Stimulated activated memory B cell treated with anti-CD40 and anti-IgM and Interleukin-4, amounts not matched to agents 10 μg/mL and 1 μg/mL and 100 μg/mL, for 72 hours (primary cell): Measurements from ENCODE around the gene SLC12A1.

Experiments
- ATAC-seq: fragments of 150-1000 bp; cut with Tn5 transposase; 2 replicates; pipeline ENCODE4 v1.10.0; 2021
- H3K27ac Mint-ChIP-seq: one replicate; pipeline ENCODE4 v1.8.0; 2022; ENCODE audit warnings: mild to moderate bottlenecking, mixed read lengths
- H3K27me3 Mint-ChIP-seq: one replicate; pipeline ENCODE4 v1.8.0; 2022; ENCODE audit warnings: mixed read lengths
- H3K36me3 Mint-ChIP-seq: one replicate; pipeline ENCODE4 v1.8.0; 2022; ENCODE audit warnings: mixed read lengths
- H3K4me1 Mint-ChIP-seq: one replicate; pipeline ENCODE4 v1.8.0; 2022; ENCODE audit warnings: mixed read lengths
- H3K4me3 Mint-ChIP-seq: one replicate; pipeline ENCODE4 v1.8.0; 2022; ENCODE audit warnings: mild to moderate bottlenecking, moderate library complexity, mixed read lengths
- H3K9me3 Mint-ChIP-seq: one replicate; pipeline ENCODE4 v1.8.0; 2022; ENCODE audit warnings: mixed read lengths

Gene SLC12A1

GRCh38 chr15:48205981-48206380 lies at the start of gene SLC12A1:
Gene SLC12A1, plus strand, starts transcription at chr15:48206302. Its CDS starts 1,418 bp downstream, at chr15:48207720.
- Mint-ChIP-seq H3K4me3 (no peak within 1 kb of the TSS), H3K9me3 (no peaks in the 10 kb centered on the region), H3K4me1 (no peaks in the 10 kb centered on the region), H3K27me3 (peaks cover 4% of the 10 kb centered on the region), H3K36me3 (no peaks in the 10 kb centered on the region), H3K27ac (no peak within 1 kb of the TSS)
- ATAC-seq: no peak

- no peak for ATAC-seq
- Mint-ChIP-seq H3K27ac (no peak overlapping the region), H3K27me3 (no peaks in the 10 kb centered on the region), H3K36me3 (peaks cover 46% of the 10 kb centered on the region), H3K4me3 (no peak overlapping the region), H3K9me3 (peaks cover 5% of the 10 kb centered on the region), H3K4me1 (no peaks in the 10 kb centered on the region)
Measured at GRCh38 chr15:48168616-48169015, 37.5 kb upstream of the SLC12A1 start.

DNA sequence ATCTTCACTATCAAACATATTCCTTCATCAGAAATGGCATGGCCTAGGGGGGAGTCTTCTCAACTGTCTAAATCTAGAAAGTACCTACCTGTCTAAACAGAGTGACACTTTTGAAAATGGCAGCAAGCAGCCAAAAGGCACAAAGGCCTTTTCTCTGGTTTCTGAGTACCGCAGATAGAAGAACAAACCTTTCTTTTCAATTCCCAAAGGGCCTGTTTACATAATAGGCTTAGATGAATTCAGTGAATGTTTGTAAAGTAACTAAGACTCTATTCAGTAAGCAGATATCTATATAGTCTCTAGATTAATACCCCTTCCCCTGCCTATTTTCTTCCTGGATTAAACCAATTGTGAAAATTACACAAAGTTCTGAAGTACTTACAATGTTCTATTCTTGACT lies 35.1 kb upstream of the SLC12A1 start:
- ATAC-seq: no peak

GRCh38 chr15:48175126-48175525 lies 31.0 kb upstream of the SLC12A1 start:
- peaks cover 5% of the 10 kb centered on the region for H3K9me3 Mint-ChIP-seq
- H3K27ac Mint-ChIP-seq: no peak overlapping the region
- H3K36me3 Mint-ChIP-seq: peaks cover 27% of the 10 kb centered on the region
- H3K4me3 Mint-ChIP-seq: no peak overlapping the region
- peaks cover 30% of the 10 kb centered on the region for H3K4me1 Mint-ChIP-seq
- no peaks in the 10 kb centered on the region for H3K27me3 Mint-ChIP-seq
- ATAC-seq: no peak

More for the DNA sequence above, 35.1 kb upstream of the SLC12A1 start:
- peaks cover 14% of the 10 kb centered on the region for H3K4me1 Mint-ChIP-seq
- H3K4me3 Mint-ChIP-seq: no peak overlapping the region
- H3K9me3 Mint-ChIP-seq: peaks cover 5% of the 10 kb centered on the region
- H3K27ac Mint-ChIP-seq: no peak overlapping the region
- no peaks in the 10 kb centered on the region for H3K27me3 Mint-ChIP-seq
- peaks cover 49% of the 10 kb centered on the region for H3K36me3 Mint-ChIP-seq

- no peak for ATAC-seq
- Mint-ChIP-seq H3K36me3 (peaks cover 27% of the 10 kb centered on the region), H3K9me3 (peaks cover 5% of the 10 kb centered on the region), H3K4me1 (peaks cover 30% of the 10 kb centered on the region), H3K27me3 (no peaks in the 10 kb centered on the region), H3K4me3 (no peak overlapping the region), H3K27ac (no peak overlapping the region)
Measured at GRCh38 chr15:48176112-48176511, 30.0 kb upstream of the SLC12A1 start.

GRCh38 chr15:48176957-48177356 lies 29.1 kb upstream of the SLC12A1 start:
- peaks cover 26% of the 10 kb centered on the region for H3K36me3 Mint-ChIP-seq
- H3K4me1 Mint-ChIP-seq: peaks cover 30% of the 10 kb centered on the region
- H3K27ac Mint-ChIP-seq: peak overlapping the region; percentile 85
- peaks cover 5% of the 10 kb centered on the region for H3K9me3 Mint-ChIP-seq
- H3K4me3 Mint-ChIP-seq: peak overlapping the region; percentile 82
- H3K27me3 Mint-ChIP-seq: peaks cover 5% of the 10 kb centered on the region
- no peak for ATAC-seq

- peaks cover 3% of the 10 kb centered on the region for H3K9me3 Mint-ChIP-seq
Measured at GRCh38 chr15:48177383-48177765, 28.7 kb upstream of the SLC12A1 start.

DNA sequence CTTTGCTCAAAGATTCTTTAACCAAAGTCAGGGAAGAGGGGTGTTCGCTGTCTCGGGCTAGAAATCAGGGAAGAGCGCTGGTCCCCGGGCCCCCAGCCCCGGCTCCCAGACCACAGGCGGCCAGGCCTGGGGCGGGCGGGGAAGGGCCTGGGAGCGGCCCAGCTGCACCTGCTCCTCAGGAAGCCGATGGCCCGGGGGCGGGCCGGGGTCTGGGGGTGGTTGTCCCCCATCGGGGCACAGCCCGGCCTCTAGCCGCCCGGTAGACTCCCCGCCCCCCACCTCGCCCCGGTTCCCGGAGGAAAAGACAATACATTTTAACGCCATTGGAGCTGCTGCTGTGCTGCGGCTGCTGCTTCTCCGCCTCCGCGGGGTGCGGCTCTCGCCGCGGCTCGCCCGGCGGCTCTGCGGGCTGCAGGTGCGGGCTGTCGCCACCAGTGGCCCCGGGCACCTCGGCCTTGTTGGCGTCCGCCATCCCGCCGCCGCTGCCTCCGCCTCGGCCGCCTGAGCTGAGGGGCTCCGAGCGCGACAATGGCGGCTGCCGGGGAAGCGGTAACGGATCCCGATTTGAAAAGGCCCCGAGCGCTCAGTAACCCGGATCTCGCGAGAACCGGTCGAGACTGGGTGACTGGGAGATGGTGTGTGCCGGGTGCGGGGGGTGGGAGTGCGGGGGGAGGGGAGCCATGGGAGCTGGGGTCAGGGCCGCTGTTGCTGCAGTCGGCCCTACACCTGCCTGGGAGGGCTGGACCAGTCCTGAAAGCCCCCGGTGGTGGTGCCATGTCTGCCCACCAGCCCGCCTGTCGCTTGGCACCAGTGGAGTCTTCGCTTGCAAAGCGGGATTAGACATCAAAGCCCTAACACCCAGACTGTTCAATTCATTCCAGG lies 28.1 kb upstream of the SLC12A1 start, which contains the start of gene MYEF2:
Gene MYEF2, minus strand, starts transcription at position 530 of the 882 bp plus-strand sequence. Its CDS starts 58 bp downstream, at position 472.
- Mint-ChIP-seq H3K4me1 (peaks cover 30% of the 10 kb centered on the region), H3K27me3 (peaks cover 10% of the 10 kb centered on the region), H3K4me3 (peak within 1 kb of the TSS; percentile 82), H3K27ac (peak within 1 kb of the TSS; percentile 85), H3K9me3 (no peaks in the 10 kb centered on the region), H3K36me3 (peaks cover 15% of the 10 kb centered on the region)
- peak; percentile 88 for ATAC-seq

More at GRCh38 chr15:48177383-48177765, 28.7 kb upstream of the SLC12A1 start:
- H3K36me3 Mint-ChIP-seq: peaks cover 21% of the 10 kb centered on the region
- peaks cover 9% of the 10 kb centered on the region for H3K27me3 Mint-ChIP-seq
- peak overlapping the region; percentile 82 for H3K4me3 Mint-ChIP-seq
- peak; percentile 76 for ATAC-seq
- H3K27ac Mint-ChIP-seq: peak overlapping the region; percentile 85
- H3K4me1 Mint-ChIP-seq: peaks cover 30% of the 10 kb centered on the region

GRCh38 chr15:48178648-48178931 lies 27.5 kb upstream of the SLC12A1 start:
- H3K36me3 Mint-ChIP-seq: peaks cover 10% of the 10 kb centered on the region
- no peak overlapping the region for H3K27ac Mint-ChIP-seq
- H3K4me3 Mint-ChIP-seq: peak overlapping the region; percentile 50
- no peaks in the 10 kb centered on the region for H3K9me3 Mint-ChIP-seq
- no peak for ATAC-seq
- peaks cover 30% of the 10 kb centered on the region for H3K4me1 Mint-ChIP-seq
- H3K27me3 Mint-ChIP-seq: peaks cover 10% of the 10 kb centered on the region

DNA sequence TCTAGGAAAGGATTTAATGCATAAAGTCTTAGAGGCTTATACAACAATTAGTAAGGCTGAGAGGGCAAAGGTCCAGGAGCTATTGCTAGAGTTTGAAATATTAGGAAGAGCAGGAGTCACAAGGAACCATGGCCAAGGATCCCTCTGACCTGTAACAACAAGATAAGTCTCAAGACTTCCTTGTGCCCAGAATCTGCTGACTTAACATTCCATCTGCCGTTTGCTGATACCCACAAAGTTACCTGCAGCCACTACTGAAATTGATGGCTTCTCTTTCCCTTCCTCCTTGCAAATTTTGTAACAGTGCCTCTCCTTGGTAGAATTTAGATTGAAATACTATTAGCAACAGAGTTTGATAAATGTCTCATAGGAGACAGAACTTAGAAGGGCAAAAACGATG lies 23.4 kb upstream of the SLC12A1 start:
- Mint-ChIP-seq H3K27me3 (peaks cover 19% of the 10 kb centered on the region), H3K4me1 (no peaks in the 10 kb centered on the region), H3K27ac (no peak overlapping the region), H3K4me3 (no peak overlapping the region), H3K9me3 (no peaks in the 10 kb centered on the region), H3K36me3 (no peaks in the 10 kb centered on the region)
- ATAC-seq: no peak

GRCh38 chr15:48185529-48185928 lies 20.6 kb upstream of the SLC12A1 start:
- Mint-ChIP-seq H3K9me3 (no peaks in the 10 kb centered on the region), H3K27me3 (peaks cover 22% of the 10 kb centered on the region), H3K27ac (no peak overlapping the region), H3K4me1 (no peaks in the 10 kb centered on the region), H3K4me3 (no peak overlapping the region), H3K36me3 (no peaks in the 10 kb centered on the region)
- ATAC-seq: no peak

GRCh38 chr15:48186271-48186670 lies 19.8 kb upstream of the SLC12A1 start:
- H3K4me1 Mint-ChIP-seq: no peaks in the 10 kb centered on the region
- no peak overlapping the region for H3K4me3 Mint-ChIP-seq
- no peaks in the 10 kb centered on the region for H3K9me3 Mint-ChIP-seq
- no peak for ATAC-seq
- H3K27ac Mint-ChIP-seq: no peak overlapping the region
- H3K36me3 Mint-ChIP-seq: no peaks in the 10 kb centered on the region
- H3K27me3 Mint-ChIP-seq: peaks cover 30% of the 10 kb centered on the region

GRCh38 chr15:48190932-48191573 lies 15.0 kb upstream of the SLC12A1 start:
- Mint-ChIP-seq H3K27ac (no peak overlapping the region), H3K27me3 (peaks cover 38% of the 10 kb centered on the region), H3K4me1 (no peaks in the 10 kb centered on the region), H3K36me3 (no peaks in the 10 kb centered on the region), H3K4me3 (peak overlapping the region; percentile 37), H3K9me3 (no peaks in the 10 kb centered on the region)
- ATAC-seq: no peak

- H3K4me3 Mint-ChIP-seq: peak within 1 kb of the TSS; percentile 37
- H3K27me3 Mint-ChIP-seq: peaks cover 44% of the 10 kb centered on the region
- no peaks in the 10 kb centered on the region for H3K9me3 Mint-ChIP-seq
- ATAC-seq: no peak
- H3K27ac Mint-ChIP-seq: no peak within 1 kb of the TSS
- H3K4me1 Mint-ChIP-seq: no peaks in the 10 kb centered on the region
- H3K36me3 Mint-ChIP-seq: no peaks in the 10 kb centered on the region
Measured at GRCh38 chr15:48191574-48192225, 14.4 kb upstream of the SLC12A1 start, which contains the start of gene CTXN2. Gene CTXN2, plus strand, starts transcription at chr15:48191665. Its CDS starts 9,636 bp downstream, at chr15:48201301.

GRCh38 chr15:48202068-48202467 lies 4.0 kb upstream of the SLC12A1 start:
- H3K27ac Mint-ChIP-seq: no peak overlapping the region
- H3K4me1 Mint-ChIP-seq: no peaks in the 10 kb centered on the region
- no peaks in the 10 kb centered on the region for H3K9me3 Mint-ChIP-seq
- no peak overlapping the region for H3K4me3 Mint-ChIP-seq
- H3K27me3 Mint-ChIP-seq: peaks cover 16% of the 10 kb centered on the region
- ATAC-seq: no peak
- no peaks in the 10 kb centered on the region for H3K36me3 Mint-ChIP-seq
